Measurements from ENCODE around the gene BICDL1.

BICDL1 gene

DNA sequence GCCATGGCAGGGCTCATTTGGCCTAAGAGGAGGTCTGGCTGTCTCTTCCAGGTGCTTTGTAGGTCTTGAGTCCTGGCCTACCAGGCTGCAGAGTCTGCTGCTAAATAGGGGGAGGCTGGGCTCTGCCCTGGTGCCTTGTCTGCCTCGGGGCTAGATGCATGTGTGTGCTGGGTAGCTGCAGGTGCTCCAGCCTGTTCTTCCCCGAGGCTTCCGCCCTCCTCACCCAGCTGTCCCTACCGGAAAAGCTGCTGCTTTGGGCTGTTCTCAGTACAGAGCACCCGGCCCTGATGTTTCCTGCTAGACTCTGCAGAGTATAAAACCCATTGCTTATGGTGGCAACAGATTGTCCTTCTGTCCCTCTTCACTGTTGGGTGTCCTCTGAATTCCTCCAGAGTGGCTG is 89.8 kb downstream of the BICDL1 start:
- Mint-ChIP-seq H3K36me3 (peaks cover 22% of the 10 kb centered on the region), H3K9me3 (no peaks in the 10 kb centered on the region), H3K4me1 (peaks cover 33% of the 10 kb centered on the region), H3K27me3 (no peaks in the 10 kb centered on the region), H3K27ac (peak overlapping the region; percentile 57), H3K4me3 (peak overlapping the region; percentile 2)

DNA sequence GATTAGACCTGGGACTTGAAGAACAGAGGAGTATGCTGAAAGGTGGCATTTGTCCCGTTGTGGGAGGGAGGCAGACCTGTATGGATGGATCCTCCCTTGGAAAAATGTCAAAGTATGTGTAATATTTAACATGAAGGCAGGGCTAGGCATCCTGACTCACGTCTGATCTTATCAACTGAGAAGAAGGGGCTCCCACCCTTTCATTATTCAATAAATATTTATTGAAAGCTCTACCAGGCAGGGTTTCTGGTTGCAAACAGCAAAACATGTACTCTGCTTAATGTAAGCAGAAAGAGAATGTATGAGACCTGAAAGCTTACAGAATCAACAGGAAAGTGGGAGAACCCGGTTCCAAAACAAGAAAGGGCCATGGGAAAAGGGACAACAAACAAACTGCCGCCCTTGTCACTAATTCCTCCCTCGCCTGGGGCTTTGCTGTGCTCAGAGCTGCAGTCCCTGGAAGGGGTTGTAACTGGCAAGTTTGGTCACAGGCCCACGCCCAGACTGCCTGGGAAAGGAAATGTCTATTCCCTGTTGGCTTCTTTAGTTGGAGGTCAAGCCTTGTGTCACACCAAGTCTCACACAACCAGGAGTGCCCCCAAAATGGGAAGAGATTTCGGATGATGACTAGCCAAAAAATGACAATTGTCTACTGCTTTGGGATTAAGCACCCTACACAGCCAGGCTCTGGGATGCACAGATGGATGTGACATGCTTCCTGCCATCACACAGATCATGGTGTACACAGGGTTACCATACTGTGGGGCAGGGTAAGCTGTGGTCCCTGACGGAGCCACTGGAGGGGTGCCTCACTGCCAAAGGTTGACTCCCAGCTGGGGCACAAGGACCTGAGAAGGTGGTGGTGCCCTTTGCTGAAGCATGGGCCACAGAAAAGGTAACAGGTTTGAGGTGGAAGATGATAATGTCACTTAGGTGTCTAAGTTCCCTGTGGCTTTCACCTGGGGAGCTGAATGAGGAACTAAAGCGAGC is 90.7 kb downstream of the BICDL1 start:
- peak overlapping the region; percentile 57 for H3K27ac Mint-ChIP-seq
- H3K36me3 Mint-ChIP-seq: peaks cover 22% of the 10 kb centered on the region

DNA sequence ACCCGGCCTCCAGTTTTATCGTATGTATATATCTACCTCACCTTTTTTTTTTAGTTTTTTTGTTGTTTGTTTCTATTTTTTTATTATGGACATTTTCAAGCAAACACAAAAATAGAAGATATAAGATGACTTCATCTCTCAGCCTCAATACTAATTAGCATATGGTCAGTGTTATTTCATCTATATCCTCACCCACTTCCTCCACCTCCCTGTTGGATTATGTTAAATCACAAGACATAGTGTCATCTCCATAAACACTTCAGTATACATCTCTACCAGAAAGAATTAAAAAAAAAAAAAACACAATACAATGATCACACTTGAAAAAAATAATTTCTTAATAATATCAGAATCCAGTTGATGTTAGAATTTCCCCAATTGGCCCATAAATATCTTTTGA is 92.6 kb downstream of the BICDL1 start:
- Mint-ChIP-seq H3K4me1 (peaks cover 38% of the 10 kb centered on the region), H3K36me3 (peaks cover 18% of the 10 kb centered on the region), H3K27me3 (no peaks in the 10 kb centered on the region), H3K9me3 (no peaks in the 10 kb centered on the region), H3K27ac (peak overlapping the region; percentile 38), H3K4me3 (no peak overlapping the region)

More for the DNA sequence above, 90.7 kb downstream of the BICDL1 start:
- Mint-ChIP-seq H3K4me1 (peaks cover 29% of the 10 kb centered on the region), H3K4me3 (no peak overlapping the region), H3K9me3 (no peaks in the 10 kb centered on the region), H3K27me3 (no peaks in the 10 kb centered on the region)

DNA sequence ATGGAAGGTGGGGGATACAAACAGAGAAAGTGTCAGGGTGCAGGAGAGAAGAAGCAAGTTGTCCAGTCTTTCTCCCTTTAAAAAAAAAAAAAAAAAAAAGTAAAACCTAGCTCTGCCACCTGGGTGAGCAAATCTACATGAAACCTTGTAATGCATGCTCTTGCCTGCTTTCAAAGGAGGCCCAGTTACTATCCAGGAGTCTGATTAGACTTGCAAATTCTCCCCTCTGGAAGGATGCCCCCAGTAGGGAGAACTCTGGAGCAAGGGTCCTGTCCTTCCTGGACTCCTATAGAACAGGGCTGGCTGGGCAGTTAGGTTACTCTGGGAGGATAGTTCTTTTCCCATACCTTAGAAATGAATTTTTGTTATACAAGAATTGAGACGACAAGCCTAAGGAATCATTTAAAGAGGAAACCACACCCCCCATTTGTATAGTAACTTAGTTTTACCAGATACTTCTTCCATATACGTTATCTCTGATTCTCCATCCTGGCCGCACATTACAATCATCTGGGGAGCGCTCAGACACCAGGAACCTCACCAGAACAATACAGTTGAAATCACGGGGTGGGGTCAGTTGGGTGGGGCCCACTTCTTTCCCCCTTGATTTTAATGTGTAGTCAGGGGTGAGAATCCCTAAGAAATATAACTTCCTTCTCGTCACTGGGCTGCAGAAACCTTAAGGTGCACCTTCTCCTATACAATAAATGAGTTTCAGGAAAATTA is 97.0 kb downstream of the BICDL1 start:
- H3K9me3 Mint-ChIP-seq: no peaks in the 10 kb centered on the region
- peaks cover 33% of the 10 kb centered on the region for H3K4me1 Mint-ChIP-seq
- no peaks in the 10 kb centered on the region for H3K27me3 Mint-ChIP-seq
- H3K27ac Mint-ChIP-seq: peak overlapping the region; percentile 74
- no peak overlapping the region for H3K4me3 Mint-ChIP-seq
- peaks cover 9% of the 10 kb centered on the region for H3K36me3 Mint-ChIP-seq

DNA sequence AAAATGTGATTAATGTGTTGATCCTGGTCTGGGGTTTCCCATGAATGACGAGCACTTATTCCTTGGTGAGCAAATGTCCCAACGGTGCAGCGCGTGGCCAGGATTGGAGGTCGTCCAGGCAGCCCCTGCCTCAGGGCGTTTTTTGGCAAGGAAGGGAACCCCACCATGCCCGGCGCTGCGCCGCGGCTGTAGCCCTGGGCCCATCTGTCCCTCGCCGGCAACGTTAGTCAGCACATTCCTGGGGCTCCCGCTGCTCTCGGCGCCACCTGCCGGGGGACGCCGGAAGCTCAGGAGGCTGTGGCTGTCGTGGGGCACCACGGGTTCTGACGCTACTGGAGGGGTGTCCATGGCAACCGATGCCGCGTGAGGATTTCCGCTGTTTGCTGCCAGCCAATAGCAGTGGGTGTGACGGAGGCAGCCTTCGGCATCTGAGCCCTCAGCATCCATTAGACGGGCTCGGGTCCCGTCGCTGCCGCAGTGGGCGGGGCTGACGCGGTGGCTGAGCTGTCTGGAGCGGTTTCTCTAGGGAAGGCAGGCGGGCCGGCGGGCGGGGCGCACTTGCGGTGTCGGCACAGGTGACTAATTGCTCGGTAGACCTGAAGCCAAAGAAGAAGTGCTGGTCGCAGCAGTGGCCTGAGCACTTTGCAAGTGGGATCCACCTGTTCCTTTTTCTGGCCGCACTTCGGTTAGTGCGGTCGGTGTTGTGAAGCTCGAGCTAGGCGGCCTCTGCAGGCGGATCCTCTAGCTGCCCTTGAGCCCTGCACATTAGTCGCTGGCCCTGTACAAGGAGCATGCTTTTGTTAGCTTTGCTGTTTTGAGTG is 98.0 kb downstream of the BICDL1 start:
- H3K27me3 Mint-ChIP-seq: no peaks in the 10 kb centered on the region
- peaks cover 33% of the 10 kb centered on the region for H3K4me1 Mint-ChIP-seq
- H3K27ac Mint-ChIP-seq: peak overlapping the region; percentile 86
- H3K36me3 Mint-ChIP-seq: peaks cover 7% of the 10 kb centered on the region
- peak overlapping the region; percentile 76 for H3K4me3 Mint-ChIP-seq
- no peaks in the 10 kb centered on the region for H3K9me3 Mint-ChIP-seq

DNA sequence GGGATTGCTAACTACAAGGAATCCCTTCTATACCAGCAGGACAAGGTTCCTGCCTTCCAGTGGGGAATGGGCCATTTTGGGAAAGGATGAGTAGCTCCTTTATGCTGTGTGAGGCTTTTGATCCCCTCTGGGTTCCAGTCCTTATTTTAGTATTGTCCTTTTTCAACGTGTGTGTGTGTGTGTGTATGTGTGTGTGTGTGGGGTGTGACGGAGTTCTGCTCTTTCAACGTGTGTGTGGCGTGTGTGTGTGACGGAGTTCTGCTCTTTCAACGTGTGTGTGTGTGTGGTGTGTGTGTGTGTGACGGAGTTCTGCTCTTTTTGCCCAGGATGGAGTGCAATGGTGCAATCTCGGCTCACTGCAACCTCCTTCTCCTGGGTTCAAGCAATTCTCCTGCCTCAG is 100.1 kb downstream of the BICDL1 start:
- Mint-ChIP-seq H3K27me3 (no peaks in the 10 kb centered on the region), H3K27ac (peak overlapping the region; percentile 18), H3K36me3 (peaks cover 7% of the 10 kb centered on the region), H3K4me1 (peaks cover 33% of the 10 kb centered on the region), H3K9me3 (no peaks in the 10 kb centered on the region), H3K4me3 (no peak overlapping the region)

DNA sequence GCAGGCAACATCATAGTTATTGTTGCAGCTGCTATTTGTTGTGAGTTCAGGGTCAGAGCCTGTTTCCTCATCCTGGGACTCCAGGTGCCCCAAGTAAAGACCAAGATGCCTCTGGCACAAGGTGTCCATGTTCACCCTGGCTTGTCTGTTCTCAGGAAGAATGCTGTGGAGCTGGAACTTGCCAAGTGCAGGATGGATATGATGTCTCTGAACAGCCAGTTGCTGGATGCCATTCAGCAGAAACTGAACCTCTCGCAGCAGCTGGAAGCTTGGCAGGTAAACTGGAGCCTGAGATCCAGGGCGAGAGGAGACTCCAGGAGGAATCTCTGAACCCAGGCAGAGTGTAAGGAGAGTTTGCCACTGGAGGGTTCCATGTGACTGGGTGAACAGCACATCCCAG is 100.8 kb downstream of the BICDL1 start:
- Mint-ChIP-seq H3K4me1 (peaks cover 27% of the 10 kb centered on the region), H3K27me3 (no peaks in the 10 kb centered on the region), H3K9me3 (no peaks in the 10 kb centered on the region), H3K27ac (no peak overlapping the region), H3K4me3 (no peak overlapping the region), H3K36me3 (peaks cover 3% of the 10 kb centered on the region)

DNA sequence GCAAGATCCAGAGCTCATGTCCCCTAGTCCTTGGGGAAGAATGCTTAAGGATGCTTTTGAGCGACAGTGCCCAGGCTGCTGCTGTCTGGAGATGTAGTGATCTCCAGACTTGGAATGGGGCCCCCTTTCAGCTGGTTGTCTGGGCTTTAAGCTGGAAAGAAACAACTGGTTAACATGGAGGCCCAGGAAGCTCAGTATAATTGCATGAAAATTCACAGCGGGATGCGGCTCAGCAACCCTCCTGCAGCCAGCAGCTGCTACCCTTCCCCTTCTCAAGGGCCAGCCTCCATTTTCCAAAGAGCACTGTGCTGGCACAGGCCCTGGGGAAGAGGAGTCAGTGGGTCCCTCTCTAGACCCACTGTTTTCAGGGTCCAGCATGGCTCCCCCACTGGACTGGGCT is 101.2 kb downstream of the BICDL1 start:
- H3K36me3 Mint-ChIP-seq: peaks cover 2% of the 10 kb centered on the region
- no peaks in the 10 kb centered on the region for H3K9me3 Mint-ChIP-seq

DNA sequence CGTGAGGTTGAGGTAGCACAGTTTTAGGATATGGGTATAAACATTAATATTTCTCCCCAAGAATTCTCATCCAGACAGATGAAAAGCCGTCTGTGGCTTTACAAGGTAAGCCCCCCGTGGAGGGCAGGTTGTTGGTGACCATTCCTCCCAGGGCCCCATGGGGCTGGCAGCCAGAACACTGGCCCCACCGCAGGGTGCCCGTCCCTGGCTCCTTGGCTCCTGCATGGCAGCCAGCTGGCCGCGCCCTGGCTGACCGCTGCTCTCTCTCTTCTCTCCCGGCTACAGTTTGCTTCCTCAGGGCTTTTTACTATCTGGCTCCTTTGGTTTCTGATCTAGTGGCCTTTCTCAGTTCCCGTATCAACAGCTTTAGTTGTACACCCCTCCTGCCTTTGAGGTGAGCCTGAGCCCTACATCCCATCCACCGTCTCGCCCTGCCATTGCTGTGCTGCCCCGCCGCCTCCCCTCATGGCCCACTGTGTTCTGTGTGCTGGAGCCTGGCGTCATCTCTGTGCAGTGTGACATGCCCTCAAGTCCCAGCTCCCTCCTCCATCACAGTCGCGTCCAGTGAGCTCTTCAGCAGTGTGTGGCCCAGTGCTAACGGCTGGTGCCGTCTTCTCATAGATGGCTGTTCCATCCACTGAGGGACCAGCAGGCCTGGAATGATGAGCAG is 101.7 kb downstream of the BICDL1 start:
- H3K4me1 Mint-ChIP-seq: peaks cover 18% of the 10 kb centered on the region
- no peaks in the 10 kb centered on the region for H3K27me3 Mint-ChIP-seq
- H3K4me3 Mint-ChIP-seq: no peak overlapping the region
- peaks cover 2% of the 10 kb centered on the region for H3K36me3 Mint-ChIP-seq
- peak overlapping the region; percentile 92 for H3K27ac Mint-ChIP-seq
- H3K9me3 Mint-ChIP-seq: no peaks in the 10 kb centered on the region

More for the DNA sequence above, 101.2 kb downstream of the BICDL1 start:
- H3K4me3 Mint-ChIP-seq: no peak overlapping the region
- H3K27ac Mint-ChIP-seq: no peak overlapping the region
- peaks cover 23% of the 10 kb centered on the region for H3K4me1 Mint-ChIP-seq
- H3K27me3 Mint-ChIP-seq: no peaks in the 10 kb centered on the region

DNA sequence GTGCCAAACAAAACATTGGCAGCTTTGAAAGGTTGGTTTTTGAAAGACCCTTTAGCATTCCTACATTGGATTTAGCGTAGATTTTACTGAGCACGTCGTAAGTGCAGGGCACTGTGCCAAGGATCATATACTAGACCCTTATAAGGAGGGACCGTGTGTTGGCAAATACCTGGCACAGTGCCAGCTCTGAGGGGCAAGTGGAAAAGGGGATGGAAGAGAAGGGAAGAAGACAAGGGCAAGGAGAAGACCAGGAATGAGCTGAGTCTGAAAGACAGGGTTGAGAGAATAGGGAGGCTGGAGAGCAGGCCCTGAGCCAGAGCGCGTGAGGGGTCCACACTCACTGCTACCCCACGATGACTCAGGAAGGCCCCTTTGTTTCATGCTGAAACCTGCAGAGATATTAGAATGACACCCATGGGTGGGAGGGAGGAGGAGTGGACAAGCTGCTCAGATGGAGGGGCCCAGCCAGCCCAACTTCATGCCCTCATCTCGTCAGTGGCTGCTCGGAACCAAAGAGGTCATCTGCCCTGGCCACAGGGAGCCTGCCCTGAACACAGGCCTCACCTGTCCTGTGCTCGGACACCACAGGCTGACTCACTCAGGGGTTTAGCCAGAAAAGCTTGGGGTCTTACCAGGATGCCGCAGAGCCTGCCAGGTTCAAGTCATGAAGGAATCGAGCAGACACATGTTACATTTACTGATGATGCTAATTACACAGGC is 102.5 kb downstream of the BICDL1 start:
- Mint-ChIP-seq H3K9me3 (no peaks in the 10 kb centered on the region), H3K27me3 (no peaks in the 10 kb centered on the region), H3K4me1 (peaks cover 12% of the 10 kb centered on the region), H3K4me3 (no peak overlapping the region), H3K27ac (peak overlapping the region; percentile 92), H3K36me3 (peaks cover 2% of the 10 kb centered on the region)

DNA sequence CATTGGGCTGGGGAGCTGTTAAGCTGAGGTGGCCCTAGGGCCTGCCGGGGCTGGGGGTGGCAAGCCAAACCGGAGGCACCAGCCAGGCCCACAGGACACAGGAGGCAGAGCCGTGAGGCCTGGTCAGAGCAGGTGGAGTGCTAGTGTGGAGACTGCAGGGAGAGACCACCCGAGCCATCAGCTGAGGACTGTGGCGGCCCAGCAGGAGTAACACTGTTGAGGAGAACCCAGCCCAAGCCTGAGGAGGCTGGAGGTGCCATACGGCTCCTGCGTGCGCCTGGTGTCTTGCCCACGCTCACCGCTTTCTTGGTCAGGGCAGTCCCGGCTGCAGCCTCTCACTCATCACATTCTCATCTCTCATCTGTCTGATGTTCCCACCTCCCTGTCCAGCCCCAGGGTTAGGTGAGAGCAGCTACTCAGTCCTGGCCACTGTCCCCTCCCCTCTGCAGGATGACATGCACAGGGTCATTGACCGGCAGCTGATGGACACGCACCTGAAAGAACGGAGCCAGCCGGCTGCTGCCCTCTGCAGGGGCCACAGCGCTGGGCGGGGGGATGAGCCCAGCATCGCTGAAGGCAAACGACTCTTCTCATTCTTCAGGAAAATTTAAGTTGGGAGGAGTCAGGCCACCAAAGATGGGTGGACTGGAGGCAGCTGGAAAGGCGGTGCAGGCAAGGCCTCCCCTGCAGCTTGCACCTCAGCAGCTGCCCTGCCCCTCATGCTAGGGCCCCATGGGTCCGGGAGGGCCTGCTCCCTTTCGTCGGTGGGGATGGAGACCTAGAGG is 103.7 kb downstream of the BICDL1 start:
- no peak overlapping the region for H3K4me3 Mint-ChIP-seq
- H3K4me1 Mint-ChIP-seq: peaks cover under 1% of the 10 kb centered on the region
- H3K27me3 Mint-ChIP-seq: no peaks in the 10 kb centered on the region
- H3K27ac Mint-ChIP-seq: peak overlapping the region; percentile 1
- H3K36me3 Mint-ChIP-seq: peaks cover 2% of the 10 kb centered on the region
- H3K9me3 Mint-ChIP-seq: no peaks in the 10 kb centered on the region

DNA sequence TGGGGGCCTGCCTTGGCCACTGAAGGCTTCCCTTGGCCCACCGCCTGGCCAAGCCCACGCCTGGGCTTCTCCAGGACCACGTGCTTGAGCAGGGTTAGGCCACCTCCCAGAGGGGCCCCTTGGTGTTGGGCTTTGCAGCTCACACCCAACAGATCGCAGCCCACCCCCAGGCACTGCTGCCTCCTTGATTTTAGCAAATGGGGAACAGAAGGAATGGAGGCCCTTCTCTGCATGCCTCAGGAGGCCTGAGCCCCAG is 104.2 kb downstream of the BICDL1 start:
- no peak overlapping the region for H3K27ac Mint-ChIP-seq
- H3K27me3 Mint-ChIP-seq: no peaks in the 10 kb centered on the region
- no peak overlapping the region for H3K4me3 Mint-ChIP-seq
- no peaks in the 10 kb centered on the region for H3K4me1 Mint-ChIP-seq
- H3K9me3 Mint-ChIP-seq: no peaks in the 10 kb centered on the region
- peaks cover 2% of the 10 kb centered on the region for H3K36me3 Mint-ChIP-seq

DNA sequence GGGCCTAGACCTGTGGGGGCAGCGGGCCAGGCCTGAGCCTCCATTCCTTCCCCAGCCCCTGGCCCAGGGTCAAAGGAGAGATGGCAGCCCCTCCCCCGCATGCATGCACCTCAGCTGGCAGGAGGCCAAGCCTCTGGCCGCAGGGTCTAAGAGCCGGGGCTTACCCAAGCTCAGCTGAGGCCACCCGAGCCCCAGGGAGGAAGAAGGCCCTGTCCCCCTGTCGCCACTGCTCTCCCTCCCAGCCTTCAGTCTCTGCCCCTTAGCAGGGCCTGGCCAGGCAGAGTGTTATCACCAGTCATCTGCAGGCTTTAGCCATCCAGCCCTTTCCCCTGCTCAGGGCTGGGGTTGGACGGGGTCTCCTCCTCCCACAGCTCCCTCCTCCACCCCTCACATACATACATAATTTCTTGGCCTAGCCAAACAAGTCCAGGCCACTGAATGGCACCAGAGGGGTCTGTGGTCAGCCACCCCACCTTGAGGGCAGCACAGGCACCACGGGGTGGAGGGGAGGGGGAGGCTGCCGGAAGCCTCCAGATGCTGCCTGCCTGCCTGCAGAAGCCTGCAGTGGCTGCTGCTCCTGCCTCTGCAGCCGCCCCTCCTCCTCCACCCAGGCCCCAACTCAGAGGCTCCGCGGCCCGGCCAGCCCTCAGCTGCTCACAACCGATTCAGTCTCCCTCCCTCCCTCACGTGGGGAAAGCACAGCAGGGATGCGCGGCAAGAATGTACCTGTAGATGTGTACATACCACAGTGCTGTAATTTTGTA is 104.7 kb downstream of the BICDL1 start:
- H3K9me3 Mint-ChIP-seq: no peaks in the 10 kb centered on the region
- H3K36me3 Mint-ChIP-seq: peaks cover 2% of the 10 kb centered on the region
- peak overlapping the region; percentile 72 for H3K27ac Mint-ChIP-seq

More for the DNA sequence above, 104.7 kb downstream of the BICDL1 start:
- Mint-ChIP-seq H3K4me1 (no peaks in the 10 kb centered on the region), H3K27me3 (no peaks in the 10 kb centered on the region), H3K4me3 (no peak overlapping the region)
